ENCODE data around the gene ZCRB1.
"Not testable (repeated sequence)": the region's sequence is repeated elsewhere in the genome, so short reads cannot be mapped to it uniquely, and the experiment has no call there.

The ZCRB1 gene

GRCh38 chr12:42332301-42333285, 6.7 kb upstream of the ZCRB1 start:
- peaks cover 21% of the 10 kb centered on the region for H3K36me3 Mint-ChIP-seq (ENCODE audit: low read depth)
- TF ChIP-seq, protein P1, sequence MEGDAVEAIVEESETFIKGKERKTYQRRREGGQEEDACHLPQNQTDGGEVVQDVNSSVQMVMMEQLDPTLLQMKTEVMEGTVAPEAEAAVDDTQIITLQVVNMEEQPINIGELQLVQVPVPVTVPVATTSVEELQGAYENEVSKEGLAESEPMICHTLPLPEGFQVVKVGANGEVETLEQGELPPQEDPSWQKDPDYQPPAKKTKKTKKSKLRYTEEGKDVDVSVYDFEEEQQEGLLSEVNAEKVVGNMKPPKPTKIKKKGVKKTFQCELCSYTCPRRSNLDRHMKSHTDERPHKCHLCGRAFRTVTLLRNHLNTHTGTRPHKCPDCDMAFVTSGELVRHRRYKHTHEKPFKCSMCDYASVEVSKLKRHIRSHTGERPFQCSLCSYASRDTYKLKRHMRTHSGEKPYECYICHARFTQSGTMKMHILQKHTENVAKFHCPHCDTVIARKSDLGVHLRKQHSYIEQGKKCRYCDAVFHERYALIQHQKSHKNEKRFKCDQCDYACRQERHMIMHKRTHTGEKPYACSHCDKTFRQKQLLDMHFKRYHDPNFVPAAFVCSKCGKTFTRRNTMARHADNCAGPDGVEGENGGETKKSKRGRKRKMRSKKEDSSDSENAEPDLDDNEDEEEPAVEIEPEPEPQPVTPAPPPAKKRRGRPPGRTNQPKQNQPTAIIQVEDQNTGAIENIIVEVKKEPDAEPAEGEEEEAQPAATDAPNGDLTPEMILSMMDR (IDR thresholded peaks at IDR 0.05): peak; percentile 43
- no peak overlapping the region for H3K4me3 Mint-ChIP-seq
- H3K27ac Mint-ChIP-seq: no peak overlapping the region
- DNase-seq: no peak
- H3K4me1 Mint-ChIP-seq: peaks cover 11% of the 10 kb centered on the region
- H3K9me3 Mint-ChIP-seq: no peaks in the 10 kb centered on the region
- H3K27me3 Mint-ChIP-seq (ENCODE audit: low read depth, poor library complexity): no peaks in the 10 kb centered on the region

GRCh38 chr12:42330097-42330496, 4.2 kb upstream of the ZCRB1 start:
- not testable (repeated sequence) for H3K27me3 Mint-ChIP-seq (ENCODE audit: low read depth, poor library complexity); DNase-seq; H3K4me3 Mint-ChIP-seq; H3K9me3 Mint-ChIP-seq
- Mint-ChIP-seq H3K27ac (peak overlapping the region; percentile 24), H3K36me3 (ENCODE audit: low read depth) (peaks cover 12% of the 10 kb centered on the region), H3K4me1 (peaks cover 29% of the 10 kb centered on the region)

- TF ChIP-seq, protein P1 (IDR thresholded peaks at IDR 0.05): no peak
- Mint-ChIP-seq H3K36me3 (ENCODE audit: low read depth) (peaks cover 6% of the 10 kb centered on the region), H3K9me3 (no peaks in the 10 kb centered on the region), H3K27ac (peak overlapping the region; percentile 0), H3K4me3 (peak overlapping the region; percentile 97), H3K27me3 (ENCODE audit: low read depth, poor library complexity) (no peaks in the 10 kb centered on the region), H3K4me1 (peaks cover 31% of the 10 kb centered on the region)
- no peak for DNase-seq
Measured at GRCh38 chr12:42327227-42327590, 1.3 kb upstream of the ZCRB1 start.

GRCh38 chr12:42326541-42327226, 790 bp upstream of the ZCRB1 start:
- Mint-ChIP-seq H3K4me1 (peaks cover 31% of the 10 kb centered on the region), H3K4me3 (peak overlapping the region; percentile 97), H3K9me3 (no peaks in the 10 kb centered on the region), H3K27ac (peak overlapping the region; percentile 99), H3K36me3 (ENCODE audit: low read depth) (peaks cover 9% of the 10 kb centered on the region), H3K27me3 (ENCODE audit: low read depth, poor library complexity) (no peaks in the 10 kb centered on the region)
- peak; percentile 6 for DNase-seq
- TF ChIP-seq, protein P1 (IDR thresholded peaks at IDR 0.05): no peak

- no peak for DNase-seq
- peak overlapping the region; percentile 97 for H3K4me3 Mint-ChIP-seq
- H3K4me1 Mint-ChIP-seq: peaks cover 31% of the 10 kb centered on the region
- no peaks in the 10 kb centered on the region for H3K9me3 Mint-ChIP-seq
- H3K27ac Mint-ChIP-seq: peak overlapping the region; percentile 99
- no peaks in the 10 kb centered on the region for H3K27me3 Mint-ChIP-seq (ENCODE audit: low read depth, poor library complexity)
- TF ChIP-seq, protein P1 (IDR thresholded peaks at IDR 0.05): no peak
- peaks cover 23% of the 10 kb centered on the region for H3K36me3 Mint-ChIP-seq (ENCODE audit: low read depth)
Measured at GRCh38 chr12:42325326-42325652, 605 bp downstream of the ZCRB1 start.

DNA sequence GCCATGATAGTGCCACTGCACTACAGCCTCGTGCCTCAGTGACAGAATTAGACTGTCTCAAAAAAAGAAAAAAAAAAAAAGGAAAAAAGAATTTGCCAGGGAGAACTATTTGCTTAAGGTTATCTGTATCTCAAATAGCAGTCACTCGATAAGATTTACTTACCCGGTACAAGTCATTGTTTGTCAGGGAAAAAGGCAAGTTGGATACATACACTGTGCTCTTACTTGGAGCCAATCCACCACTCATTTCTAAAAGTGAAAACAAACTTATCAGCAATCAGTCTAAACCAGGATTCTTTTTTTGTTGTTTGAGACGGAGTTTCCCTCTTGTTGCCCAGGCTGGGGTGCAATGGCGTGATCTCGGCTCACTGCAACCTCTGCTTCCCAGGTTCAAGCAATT, 2.0 kb downstream of the ZCRB1 start:
- DNase-seq: no peak
- TF ChIP-seq, protein P1 (IDR thresholded peaks at IDR 0.05): no peak
- H3K9me3 Mint-ChIP-seq: no peaks in the 10 kb centered on the region

More for the DNA sequence above, 2.0 kb downstream of the ZCRB1 start:
- Mint-ChIP-seq H3K4me3 (no peak overlapping the region), H3K36me3 (ENCODE audit: low read depth) (peaks cover 32% of the 10 kb centered on the region), H3K27me3 (ENCODE audit: low read depth, poor library complexity) (no peaks in the 10 kb centered on the region), H3K27ac (no peak overlapping the region), H3K4me1 (peaks cover 31% of the 10 kb centered on the region)

Measured in nephron progenitor cell (in vitro differentiated cells).